Measurements from ENCODE around the gene THSD7A.

- TF ChIP-seq EZH2 (IDR thresholded peaks at IDR 0.05) (no peak), CTCF (IDR thresholded peaks at IDR 0.05) (no peak), EZH2phosphoT487 (IDR thresholded peaks at IDR 0.05) (no peak)
Observed at GRCh38 chr7:11332186-11332864, 499.7 kb downstream of the THSD7A start.

All from neural progenitor cell (in vitro differentiated cells).